NCI-H2029 treated with DMSO at 0.1 percent for 48 hours (cell line): ENCODE measurements around the gene TRIM34.
"Not testable (repeated sequence)": the region's sequence is repeated elsewhere in the genome, so short reads cannot be mapped to it uniquely, and the experiment has no call there.

Experiments used
- DNase-seq: peaks from one replicate; lab custom pipeline; 2025; lab: John Stamatoyannopoulos, UW

TRIM34 gene

GRCh38 chr11:5621580-5621979 lies 3.2 kb upstream of the TRIM34 start:
- DNase-seq, result no peak

- no peak for DNase-seq
Observed at GRCh38 chr11:5622802-5623201, 2.0 kb upstream of the TRIM34 start.

GRCh38 chr11:5625281-5625680 lies 480 bp downstream of the TRIM34 start:
- no peak for DNase-seq

- DNase-seq, result no peak
Observed at GRCh38 chr11:5626196-5626595, 1.4 kb downstream of the TRIM34 start.

- DNase-seq, result no peak
Observed at GRCh38 chr11:5631417-5631816, 6.6 kb downstream of the TRIM34 start.

- no peak for DNase-seq
Observed at GRCh38 chr11:5631969-5632635, 7.3 kb downstream of the TRIM34 start.

- DNase-seq, result no peak
Observed at GRCh38 chr11:5639953-5640352, 15.2 kb downstream of the TRIM34 start.

- DNase-seq, result no peak
Observed at GRCh38 chr11:5643585-5643984, 18.8 kb downstream of the TRIM34 start.

- no peak for DNase-seq
Observed at GRCh38 chr11:5646139-5646538, 21.3 kb downstream of the TRIM34 start.

- no peak for DNase-seq
Observed at GRCh38 chr11:5655474-5655873, 30.7 kb downstream of the TRIM34 start.

- not testable (repeated sequence) for DNase-seq
Observed at GRCh38 chr11:5656956-5657355, 32.2 kb downstream of the TRIM34 start.

- DNase-seq, result no peak
Observed at GRCh38 chr11:5658318-5658717, 33.5 kb downstream of the TRIM34 start.

GRCh38 chr11:5663511-5663910 lies 38.7 kb downstream of the TRIM34 start:
- no peak for DNase-seq

GRCh38 chr11:5665051-5665570 lies 40.3 kb downstream of the TRIM34 start:
- no peak for DNase-seq

- DNase-seq, result no peak
Observed at GRCh38 chr11:5665746-5666401, 41.1 kb downstream of the TRIM34 start.

- DNase-seq, result no peak
Observed at GRCh38 chr11:5666402-5666793, 41.6 kb downstream of the TRIM34 start.

- DNase-seq, result no peak
Observed at GRCh38 chr11:5671831-5672230, 47.0 kb downstream of the TRIM34 start.

GRCh38 chr11:5674391-5674790 lies 49.6 kb downstream of the TRIM34 start:
- DNase-seq, result no peak

GRCh38 chr11:5679811-5680210 lies 55.0 kb downstream of the TRIM34 start:
- DNase-seq, result no peak

GRCh38 chr11:5682890-5683441 lies 58.2 kb downstream of the TRIM34 start:
- not testable (repeated sequence) for DNase-seq

- DNase-seq, result not testable (repeated sequence)
Observed at GRCh38 chr11:5683620-5684019, 58.8 kb downstream of the TRIM34 start.

GRCh38 chr11:5684036-5684645 lies 59.3 kb downstream of the TRIM34 start:
- no peak for DNase-seq
